MM.1S (cell line): Measurements from ENCODE around the gene ZNF804A.

Experiments
- EZH2 ChIP-seq: fragments of 300-600 bp; sonication (generic); optimal IDR thresholded peaks from 2 replicates; pipeline ENCODE3; 2017; ENCODE audit warnings: low read depth, mild to moderate bottlenecking, antibody characterized with exemption, low read length, mixed read lengths
- EZH2phosphoT487 ChIP-seq: fragments of 300-600 bp; sonication (generic); IDR thresholded peaks from 2 replicates; pipeline ENCODE4 v1.6.1; 2018; ENCODE audit warnings: antibody characterized with exemption, low read length
- TF ChIP-seq, protein P1 (sequence below): fragments of 300-600 bp; sonication (generic); IDR thresholded peaks from 2 replicates; pipeline ENCODE4 v1.5.1; 2016; ENCODE audit warnings: antibody characterized with exemption, low read length, mixed read lengths

DNA sequence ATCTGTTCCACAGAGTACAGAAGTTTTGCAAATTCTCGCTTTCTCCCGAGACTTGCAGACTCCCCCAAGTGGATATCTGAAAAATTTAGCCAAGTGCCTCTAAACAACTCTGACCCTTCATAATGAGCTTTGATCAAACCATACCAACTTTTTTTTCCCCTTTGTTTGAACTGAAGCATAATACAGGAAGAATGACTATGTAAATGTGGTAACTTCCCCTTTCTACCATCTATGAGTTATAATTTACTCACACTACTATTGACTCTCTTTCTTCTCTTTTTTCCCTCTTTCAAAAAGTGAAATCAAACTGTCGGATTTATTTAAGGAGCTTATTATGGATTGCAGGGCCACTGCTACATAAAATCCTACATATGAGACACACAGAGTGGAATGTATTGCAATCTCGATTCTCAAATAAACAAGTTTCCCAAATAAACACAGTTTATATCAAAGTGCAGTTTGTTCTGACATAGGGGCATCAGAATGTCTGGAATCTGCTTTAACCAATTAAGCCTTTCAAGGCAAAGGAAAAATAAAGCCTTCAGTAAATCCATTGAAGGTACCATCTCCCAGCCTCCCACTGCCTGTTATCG is 1.4 kb upstream of the ZNF804A start:
- TF ChIP-seq, protein P1, sequence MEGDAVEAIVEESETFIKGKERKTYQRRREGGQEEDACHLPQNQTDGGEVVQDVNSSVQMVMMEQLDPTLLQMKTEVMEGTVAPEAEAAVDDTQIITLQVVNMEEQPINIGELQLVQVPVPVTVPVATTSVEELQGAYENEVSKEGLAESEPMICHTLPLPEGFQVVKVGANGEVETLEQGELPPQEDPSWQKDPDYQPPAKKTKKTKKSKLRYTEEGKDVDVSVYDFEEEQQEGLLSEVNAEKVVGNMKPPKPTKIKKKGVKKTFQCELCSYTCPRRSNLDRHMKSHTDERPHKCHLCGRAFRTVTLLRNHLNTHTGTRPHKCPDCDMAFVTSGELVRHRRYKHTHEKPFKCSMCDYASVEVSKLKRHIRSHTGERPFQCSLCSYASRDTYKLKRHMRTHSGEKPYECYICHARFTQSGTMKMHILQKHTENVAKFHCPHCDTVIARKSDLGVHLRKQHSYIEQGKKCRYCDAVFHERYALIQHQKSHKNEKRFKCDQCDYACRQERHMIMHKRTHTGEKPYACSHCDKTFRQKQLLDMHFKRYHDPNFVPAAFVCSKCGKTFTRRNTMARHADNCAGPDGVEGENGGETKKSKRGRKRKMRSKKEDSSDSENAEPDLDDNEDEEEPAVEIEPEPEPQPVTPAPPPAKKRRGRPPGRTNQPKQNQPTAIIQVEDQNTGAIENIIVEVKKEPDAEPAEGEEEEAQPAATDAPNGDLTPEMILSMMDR: peak; percentile 47
- no peak for TF ChIP-seq EZH2
- no peak for TF ChIP-seq EZH2phosphoT487
